GM12891 (cell line): ENCODE data around the gene MYCN.

Experiments used
- DNase-seq: peaks from one replicate; pipeline ENCODE4 v3.0.0; 2011; ENCODE audit warnings: low spot score; ENCODE audit not compliant: insufficient read length
- FAIRE-seq: peaks from 2 replicates; lab custom pipeline; 2011; peaks lifted over from hg19 to GRCh38; lab: Jason Lieb, UNC
- PAX5 ChIP-seq: IDR thresholded peaks from 2 replicates; pipeline ENCODE4 v1.6.1; 2011; ENCODE audit warnings: low read length, moderate library complexity, mild to moderate bottlenecking; ENCODE audit not compliant: insufficient read depth, severe bottlenecking
- POLR2A ChIP-seq: IDR thresholded peaks from 2 replicates; pipeline ENCODE4 v1.6.1; 2011; ENCODE audit warnings: low read depth, low read length, control low read depth
- POLR2AphosphoS5 ChIP-seq: IDR thresholded peaks from 2 replicates; pipeline ENCODE4 v1.6.1; 2011; ENCODE audit warnings: low read depth, low read length, control low read depth
- POU2F2 ChIP-seq: IDR thresholded peaks from 2 replicates; pipeline ENCODE4 v1.6.1; 2011; ENCODE audit warnings: low read depth, mild to moderate bottlenecking, control low read depth, low read length, moderate library complexity
- SPI1 ChIP-seq: IDR thresholded peaks from 2 replicates; pipeline ENCODE4 v1.6.1; 2011; ENCODE audit warnings: low read depth, low read length, control low read depth
- TAF1 ChIP-seq: IDR thresholded peaks from 2 replicates; pipeline ENCODE4 v1.6.1; 2011; ENCODE audit warnings: low read depth, low read length, control low read depth

MYCN gene

DNA sequence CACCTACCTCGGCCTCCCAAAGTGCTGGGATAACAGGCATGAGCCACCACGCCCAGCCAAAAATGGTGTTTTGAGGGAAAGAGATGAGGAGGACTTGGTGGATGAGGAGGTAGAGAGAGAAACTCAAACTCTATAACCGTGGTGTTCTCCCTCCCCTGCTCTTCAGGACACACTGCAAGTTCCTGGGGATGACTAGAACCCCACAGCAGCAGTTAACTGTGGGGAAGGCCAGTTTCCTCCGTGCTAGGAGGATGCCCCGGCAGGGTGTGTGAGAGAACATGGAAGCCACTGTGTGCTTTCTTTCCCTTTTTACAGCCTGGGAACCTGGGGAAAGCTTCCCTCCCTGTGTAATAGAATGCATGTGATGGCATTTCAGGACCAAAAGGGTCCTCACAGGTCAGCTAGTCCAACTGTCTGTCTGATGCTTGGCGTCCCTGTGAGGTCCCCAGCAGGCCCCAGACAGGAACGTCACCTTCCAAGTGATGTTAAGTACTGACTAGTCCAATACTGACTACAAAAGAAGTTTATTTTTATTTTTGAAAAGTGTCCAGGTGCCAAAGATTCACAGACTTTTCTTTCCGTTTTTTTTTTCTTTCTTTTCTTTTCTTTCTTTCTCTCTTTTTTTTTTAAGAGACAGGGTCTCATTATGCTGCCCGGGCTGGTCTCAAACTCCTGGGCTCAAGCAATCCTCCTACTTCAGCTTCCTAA, 38.9 kb downstream of the MYCN start:
- no peak for TF ChIP-seq SPI1
- TF ChIP-seq TAF1: no peak
- TF ChIP-seq POLR2A: no peak
- TF ChIP-seq POLR2AphosphoS5: no peak
- no peak for TF ChIP-seq PAX5
- TF ChIP-seq POU2F2: no peak
- no peak for FAIRE-seq
- no peak for DNase-seq

DNA sequence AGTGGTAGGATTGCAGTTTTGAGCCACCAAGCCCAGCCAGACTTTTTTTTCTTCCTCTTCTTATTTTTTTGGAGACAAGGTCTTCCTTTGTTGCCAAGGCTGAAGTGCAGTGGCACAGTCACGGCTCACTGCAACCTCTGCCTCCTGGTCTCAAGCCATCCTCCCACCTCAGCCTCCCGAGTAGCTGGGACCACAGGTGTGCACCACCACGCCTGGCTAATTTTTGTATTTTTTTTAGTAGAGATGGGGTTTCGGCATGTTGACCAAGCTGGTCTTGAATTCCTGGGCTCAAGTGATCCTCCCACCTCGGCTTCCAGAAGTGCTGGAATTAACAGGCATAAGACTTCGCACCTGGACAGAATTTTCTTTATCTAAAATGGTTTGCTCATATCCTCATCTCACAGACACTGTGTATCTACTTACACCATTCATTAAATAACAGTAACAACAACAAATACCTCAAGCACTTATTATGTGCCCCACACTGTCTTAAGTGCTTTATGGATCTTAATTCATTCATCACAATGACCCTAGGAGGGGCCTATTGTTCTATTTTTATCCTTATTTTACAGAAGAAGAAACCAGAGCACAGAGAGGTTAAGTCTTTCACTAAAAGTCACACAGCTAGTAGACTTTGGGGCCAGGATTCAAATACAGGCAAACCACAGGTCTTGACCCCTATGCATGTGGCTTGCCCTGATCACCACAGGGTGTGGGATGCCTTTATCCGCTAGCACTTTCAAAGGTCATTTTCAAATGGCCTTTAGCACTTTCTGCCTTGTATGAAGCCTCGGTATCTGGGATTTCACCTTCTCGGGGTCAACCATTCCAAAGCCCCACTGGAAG, 39.6 kb downstream of the MYCN start:
- FAIRE-seq (no peak), DNase-seq (no peak)
- TF ChIP-seq POLR2AphosphoS5: no peak

DNA sequence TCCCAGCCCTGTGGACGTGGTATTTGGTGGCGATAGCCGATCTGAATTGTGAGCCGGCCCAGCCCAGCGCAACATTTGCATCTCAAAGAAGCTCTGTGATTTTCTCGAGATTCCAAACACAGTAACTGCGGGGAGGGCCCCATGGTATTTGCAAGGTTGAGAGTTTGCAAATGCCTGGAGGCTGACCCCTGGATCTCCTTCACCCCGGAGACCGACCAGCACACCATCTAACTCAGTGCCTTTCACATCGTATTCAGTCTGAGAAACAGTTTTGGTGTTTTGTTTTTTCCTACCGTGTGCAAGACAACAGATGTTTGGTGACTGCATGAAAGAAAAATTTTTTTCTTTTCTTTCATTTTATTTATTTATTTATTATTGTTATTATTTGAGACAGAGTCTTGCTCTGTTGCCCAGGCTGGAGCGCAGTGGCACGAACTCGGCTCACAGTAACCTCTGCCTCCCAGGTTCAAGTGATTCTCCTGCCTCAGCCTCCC, 40.3 kb downstream of the MYCN start:
- TF ChIP-seq POU2F2: no peak
- TF ChIP-seq PAX5: no peak
- no peak for TF ChIP-seq TAF1
- DNase-seq (no peak), FAIRE-seq (no peak)

DNA sequence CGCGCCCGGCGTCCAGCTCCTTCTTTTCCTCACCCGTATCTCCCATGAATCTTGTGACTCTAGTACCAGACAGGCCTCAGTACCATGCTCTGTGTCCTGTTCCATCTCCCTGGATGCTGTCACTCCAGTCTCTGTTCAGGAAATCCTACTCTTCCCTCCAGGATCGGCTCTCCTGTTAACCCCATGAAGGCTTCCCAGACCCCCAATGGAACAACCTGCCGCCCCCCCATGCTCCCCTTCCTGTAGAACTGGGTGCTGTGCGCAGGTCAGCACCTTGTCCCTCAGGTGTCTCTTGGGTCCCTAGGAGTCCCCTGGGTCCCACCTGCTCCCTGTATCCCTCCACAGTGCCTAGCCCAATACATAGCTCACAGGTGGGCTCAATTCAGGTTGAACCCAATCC, 41.3 kb downstream of the MYCN start:
- no peak for TF ChIP-seq PAX5
- no peak for TF ChIP-seq TAF1
- no peak for TF ChIP-seq POLR2A
- no peak for TF ChIP-seq POLR2AphosphoS5
- no peak for TF ChIP-seq POU2F2
- TF ChIP-seq SPI1: no peak

DNA sequence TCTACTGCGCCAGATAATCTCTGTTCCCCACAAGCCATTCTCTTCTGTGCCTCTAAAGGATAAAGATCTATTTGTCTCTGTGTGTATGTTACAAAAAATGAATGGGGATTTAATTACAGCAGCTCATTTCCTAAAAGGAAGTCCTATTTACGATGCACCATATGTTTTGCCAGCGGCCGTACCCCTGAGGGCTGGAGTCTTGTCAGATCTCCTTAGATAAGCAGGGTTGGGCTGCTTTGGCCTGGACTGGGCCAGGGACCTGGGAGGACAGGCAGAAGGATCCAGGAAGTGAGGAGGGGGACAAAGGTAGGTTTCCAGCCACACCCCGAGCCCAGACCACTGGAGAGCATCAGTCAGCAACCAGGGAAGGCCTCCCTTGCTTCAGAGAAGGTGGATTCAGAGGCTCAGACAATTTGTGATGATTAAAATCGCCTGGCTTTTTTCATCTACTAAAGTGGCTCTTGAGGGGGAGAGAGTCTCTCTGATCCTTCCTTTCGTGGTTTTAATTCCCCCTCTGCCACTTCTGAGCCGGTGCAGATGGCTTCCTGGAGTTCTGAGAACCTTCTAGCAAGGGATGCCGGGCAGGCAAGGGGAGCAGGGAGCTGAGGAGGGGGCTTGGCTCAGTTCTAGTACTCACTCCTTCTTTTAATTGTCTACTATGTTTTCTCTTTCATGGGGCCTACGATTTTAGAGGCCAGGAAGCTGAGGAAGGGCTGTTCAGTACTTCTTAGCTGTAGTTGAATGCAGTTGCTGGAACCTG, 42.1 kb downstream of the MYCN start:
- no peak for DNase-seq
- no peak for TF ChIP-seq TAF1
- no peak for TF ChIP-seq SPI1
- no peak for TF ChIP-seq POLR2AphosphoS5
- TF ChIP-seq POLR2A: no peak
- TF ChIP-seq PAX5: no peak
- TF ChIP-seq POU2F2: no peak
- no peak for FAIRE-seq

More for the DNA sequence above, 41.3 kb downstream of the MYCN start:
- FAIRE-seq: no peak
- DNase-seq: no peak

DNA sequence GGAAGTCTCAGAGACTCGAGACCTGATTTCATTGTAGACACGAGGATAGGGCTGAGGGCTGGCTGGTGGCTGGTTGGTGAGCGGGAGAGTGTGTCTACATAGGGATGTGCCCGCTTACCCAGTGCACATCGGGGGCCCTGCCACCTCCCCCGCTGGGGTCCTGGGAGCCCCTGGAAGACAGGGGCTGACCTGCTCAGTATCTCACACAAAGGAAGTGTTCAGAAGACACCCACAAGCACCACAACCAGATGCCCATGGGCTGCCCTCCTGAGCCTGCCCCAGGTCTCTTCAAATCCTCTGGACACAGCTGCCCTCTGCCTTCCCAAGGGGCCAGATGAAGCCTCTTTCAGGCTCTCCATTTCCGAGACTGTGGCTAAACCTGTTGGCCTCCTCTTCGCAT, 43.1 kb downstream of the MYCN start:
- TF ChIP-seq POLR2AphosphoS5 (no peak), POU2F2 (no peak), PAX5 (no peak), SPI1 (no peak), POLR2A (no peak), TAF1 (no peak)
- no peak for FAIRE-seq
- no peak for DNase-seq

DNA sequence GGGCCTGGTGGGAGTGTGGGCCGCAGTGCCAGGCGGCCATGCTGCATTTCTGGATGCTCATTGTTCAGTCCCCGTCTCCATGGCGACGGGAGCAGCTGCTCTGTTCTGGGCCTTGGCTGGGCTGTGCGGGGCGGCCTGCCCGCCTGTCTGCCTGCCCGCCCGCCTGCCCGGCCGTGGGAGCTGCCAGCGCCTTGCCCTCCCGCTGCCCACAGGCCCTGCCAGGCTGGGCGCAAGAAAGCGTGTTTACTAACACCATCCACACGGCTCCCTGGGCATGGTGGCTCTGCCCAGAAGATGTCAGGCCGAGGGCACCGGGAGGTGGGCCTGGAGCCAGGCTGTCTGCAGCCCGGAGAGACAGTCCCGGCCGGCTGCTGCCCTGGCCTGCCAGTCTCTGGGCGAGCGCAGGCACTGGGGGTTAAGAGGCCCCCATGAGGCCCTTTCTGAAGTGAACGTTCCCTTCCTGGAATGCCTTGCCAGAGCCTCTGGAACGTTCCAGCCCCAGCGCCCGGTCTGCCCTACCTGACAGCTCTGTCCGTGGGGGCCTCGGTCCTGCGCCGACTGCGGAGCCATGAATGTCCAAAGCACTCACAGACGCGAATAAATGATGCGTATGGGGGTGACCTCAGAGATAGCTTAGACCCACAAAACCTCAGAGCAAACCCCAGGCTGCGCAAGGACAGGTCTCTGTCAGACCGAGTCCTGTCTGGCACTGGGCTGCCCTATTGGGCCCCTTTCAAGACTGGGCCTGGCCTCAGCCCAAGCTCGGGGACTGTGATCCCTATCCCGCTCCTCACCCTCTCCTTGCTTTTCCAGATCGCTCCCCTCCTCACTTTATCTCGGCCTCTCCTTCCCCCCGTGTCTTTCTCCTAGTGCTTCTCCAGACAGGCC, 44.3 kb downstream of the MYCN start:
- DNase-seq: no peak
- no peak for TF ChIP-seq TAF1
- TF ChIP-seq POLR2A: no peak
- no peak for TF ChIP-seq POLR2AphosphoS5
- TF ChIP-seq SPI1: no peak
- TF ChIP-seq PAX5: no peak
- no peak for TF ChIP-seq POU2F2
- FAIRE-seq: no peak

DNA sequence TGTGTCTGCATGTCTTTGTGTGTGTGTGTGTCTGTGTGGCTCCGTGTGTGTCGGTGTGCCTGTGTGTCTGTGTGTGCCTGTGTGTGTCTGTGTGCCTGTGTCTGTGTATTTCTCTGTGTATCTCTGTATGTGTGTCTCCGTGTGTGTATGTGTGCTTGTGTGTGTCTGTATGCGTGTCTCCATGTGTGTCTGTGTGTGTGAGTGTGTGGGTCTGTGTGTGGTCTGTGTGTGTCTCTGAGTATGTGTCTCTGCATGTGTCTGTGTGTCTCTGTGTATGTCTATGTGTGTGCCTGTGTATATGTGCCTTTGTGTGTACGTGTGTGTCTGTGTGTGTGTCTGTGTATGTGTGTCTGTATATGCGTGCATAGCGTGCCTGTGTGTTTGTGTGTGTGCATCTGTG, 45.2 kb downstream of the MYCN start:
- DNase-seq (no peak), FAIRE-seq (no peak)
- TF ChIP-seq POLR2A (no peak), POU2F2 (no peak), TAF1 (no peak)

DNA sequence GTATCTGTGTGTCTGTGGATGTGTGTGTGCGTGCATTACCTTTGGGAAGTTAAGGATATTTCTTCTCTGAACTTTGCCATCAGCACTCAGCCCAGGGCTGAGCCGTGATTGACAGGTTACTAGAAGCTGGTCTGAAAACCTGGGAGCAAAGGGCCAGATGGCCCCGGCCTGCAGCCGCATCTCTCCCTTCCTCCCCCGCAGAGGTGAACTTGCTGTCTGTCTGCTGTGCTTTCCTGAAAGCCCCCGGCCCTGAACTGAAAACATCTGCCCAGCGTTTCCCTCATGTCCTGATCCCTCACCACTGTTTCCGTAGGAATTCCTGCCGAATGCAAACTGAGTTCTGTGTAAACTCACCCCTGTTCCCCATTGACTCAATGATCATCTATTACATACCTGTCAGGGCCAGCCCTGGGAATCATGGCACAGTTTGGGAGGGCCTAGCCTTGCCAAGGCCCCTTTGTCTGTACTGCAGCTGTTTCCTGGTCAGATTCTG, 45.8 kb downstream of the MYCN start:
- DNase-seq (no peak), FAIRE-seq (no peak)
- TF ChIP-seq PAX5 (no peak), POU2F2 (no peak), TAF1 (no peak), SPI1 (no peak), POLR2AphosphoS5 (no peak), POLR2A (no peak)
